T-helper 1 cell (primary cell): Measurements from ENCODE around the gene ATP8A1.

Experiments used
- DNase-seq, 5 donors: peaks; one replicate each; pipeline ENCODE4 v3.0.0-alpha.2; 2012 to 2020

The ATP8A1 gene

GRCh38 chr4:42624551-42624950, 32.4 kb downstream of the ATP8A1 start:
- DNase-seq: no peak

- no peak for DNase-seq
Observed at GRCh38 chr4:42618023-42618422, 38.9 kb downstream of the ATP8A1 start.

- DNase-seq: no peak
Observed at GRCh38 chr4:42617030-42617429, 39.9 kb downstream of the ATP8A1 start.

GRCh38 chr4:42616572-42616971, 40.3 kb downstream of the ATP8A1 start:
- no peak for DNase-seq

- DNase-seq: no peak
Observed at GRCh38 chr4:42615131-42615763, 41.7 kb downstream of the ATP8A1 start.

GRCh38 chr4:42612898-42613297, 44.0 kb downstream of the ATP8A1 start:
- DNase-seq: no peak

GRCh38 chr4:42610941-42611340, 46.0 kb downstream of the ATP8A1 start:
- DNase-seq: no peak

GRCh38 chr4:42609051-42609450, 47.9 kb downstream of the ATP8A1 start:
- no peak for DNase-seq

- no peak for DNase-seq
Observed at GRCh38 chr4:42608551-42608950, 48.4 kb downstream of the ATP8A1 start.

- peak in 1 of 5 donors; percentile 9 for DNase-seq
Observed at GRCh38 chr4:42607011-42607726, 49.7 kb downstream of the ATP8A1 start.

GRCh38 chr4:42605264-42605663, 51.6 kb downstream of the ATP8A1 start:
- DNase-seq: no peak

- DNase-seq: no peak
Observed at GRCh38 chr4:42603862-42604261, 53.0 kb downstream of the ATP8A1 start.

- DNase-seq: no peak
Observed at GRCh38 chr4:42600578-42600977, 56.3 kb downstream of the ATP8A1 start.

- no peak for DNase-seq
Observed at GRCh38 chr4:42596918-42597317, 60.0 kb downstream of the ATP8A1 start.

- no peak for DNase-seq
Observed at GRCh38 chr4:42594888-42595287, 62.0 kb downstream of the ATP8A1 start.

GRCh38 chr4:42588909-42589308, 68.0 kb downstream of the ATP8A1 start:
- no peak for DNase-seq

GRCh38 chr4:42586775-42587174, 70.1 kb downstream of the ATP8A1 start:
- no peak for DNase-seq

GRCh38 chr4:42579903-42580302, 77.0 kb downstream of the ATP8A1 start:
- peak in 1 of 5 donors; percentile 11 for DNase-seq

GRCh38 chr4:42578187-42578586, 78.7 kb downstream of the ATP8A1 start:
- DNase-seq: no peak

- DNase-seq: no peak
Observed at GRCh38 chr4:42574870-42575430, 82.0 kb downstream of the ATP8A1 start.

- no peak for DNase-seq
Observed at GRCh38 chr4:42573249-42573648, 83.7 kb downstream of the ATP8A1 start.

- no peak for DNase-seq
Observed at GRCh38 chr4:42570221-42570620, 86.7 kb downstream of the ATP8A1 start.

- peak in 4 of 5 donors; percentile 31 to 68 (median 46) for DNase-seq
Observed at GRCh38 chr4:42568610-42569207, 88.2 kb downstream of the ATP8A1 start.

- no peak for DNase-seq
Observed at GRCh38 chr4:42566835-42567234, 90.1 kb downstream of the ATP8A1 start.
